ENCODE data around the gene CCNG1. TPM values are rescaled to one million over a fixed set of nuclear protein-coding genes. Genes with fewer than 3 reads are reported as not detected.
"Not testable (repeated sequence)": the region's sequence is repeated elsewhere in the genome, so short reads cannot be mapped to it uniquely, and the experiment has no call there.

Gene CCNG1
- polyA plus RNA-seq, 1 experiment = 74.2 TPM

DNA sequence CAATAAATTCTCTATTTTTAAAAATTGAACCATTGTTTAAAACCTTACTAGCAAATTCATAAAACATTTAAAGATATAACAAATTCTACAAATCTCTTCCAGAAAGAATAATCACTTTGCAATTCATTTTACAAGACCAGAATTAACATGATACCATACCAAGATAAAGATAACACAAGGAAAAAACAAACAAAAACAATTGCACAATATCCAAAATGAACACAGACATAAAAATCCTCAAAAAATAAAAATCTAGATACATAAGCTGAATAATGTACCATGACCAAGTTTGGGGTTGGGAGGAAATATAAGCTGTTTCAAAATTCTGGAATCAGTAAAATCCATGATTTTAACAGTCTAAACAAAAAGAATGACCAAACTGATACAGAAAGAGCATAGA, 11.1 kb downstream of the CCNG1 start:
- ChIA-PET POLR2A (no interaction called here), CTCF (no interaction called here)
- Histone ChIP-seq H3K4me3 (ENCODE audit: low read depth, low read length) (no peak overlapping the region), H3K36me3 (ENCODE audit: control insufficient read depth, insufficient read depth, low read length) (peaks cover 9% of the 10 kb centered on the region), H3K27me3 (ENCODE audit: control insufficient read depth, insufficient read depth, low read length) (no peaks in the 10 kb centered on the region)
- DNase-seq (ENCODE audit: low read depth) = no peak
- TF ChIP-seq, protein P1, sequence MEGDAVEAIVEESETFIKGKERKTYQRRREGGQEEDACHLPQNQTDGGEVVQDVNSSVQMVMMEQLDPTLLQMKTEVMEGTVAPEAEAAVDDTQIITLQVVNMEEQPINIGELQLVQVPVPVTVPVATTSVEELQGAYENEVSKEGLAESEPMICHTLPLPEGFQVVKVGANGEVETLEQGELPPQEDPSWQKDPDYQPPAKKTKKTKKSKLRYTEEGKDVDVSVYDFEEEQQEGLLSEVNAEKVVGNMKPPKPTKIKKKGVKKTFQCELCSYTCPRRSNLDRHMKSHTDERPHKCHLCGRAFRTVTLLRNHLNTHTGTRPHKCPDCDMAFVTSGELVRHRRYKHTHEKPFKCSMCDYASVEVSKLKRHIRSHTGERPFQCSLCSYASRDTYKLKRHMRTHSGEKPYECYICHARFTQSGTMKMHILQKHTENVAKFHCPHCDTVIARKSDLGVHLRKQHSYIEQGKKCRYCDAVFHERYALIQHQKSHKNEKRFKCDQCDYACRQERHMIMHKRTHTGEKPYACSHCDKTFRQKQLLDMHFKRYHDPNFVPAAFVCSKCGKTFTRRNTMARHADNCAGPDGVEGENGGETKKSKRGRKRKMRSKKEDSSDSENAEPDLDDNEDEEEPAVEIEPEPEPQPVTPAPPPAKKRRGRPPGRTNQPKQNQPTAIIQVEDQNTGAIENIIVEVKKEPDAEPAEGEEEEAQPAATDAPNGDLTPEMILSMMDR (IDR thresholded peaks at IDR 0.05; ENCODE audit: insufficient read depth, low read depth, low read length) = no peak

DNA sequence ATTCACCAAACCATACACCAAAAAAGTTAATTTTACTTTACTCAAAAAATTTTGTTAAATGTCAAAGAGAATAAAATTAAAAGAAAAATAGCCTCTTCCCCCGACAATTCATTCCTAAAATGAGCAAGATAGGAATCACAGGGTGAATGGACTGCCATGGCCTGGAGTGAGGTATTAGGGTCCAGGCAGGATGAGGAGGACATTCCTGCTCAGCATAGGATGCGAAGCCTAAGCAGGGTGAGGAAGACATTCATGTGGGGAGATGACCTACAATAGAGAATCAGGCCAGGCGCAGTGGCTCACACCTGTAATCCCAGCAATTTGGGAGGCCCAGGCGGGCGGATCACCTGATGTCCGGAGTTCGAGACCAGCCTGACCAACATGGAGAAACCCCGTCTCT, 14.1 kb downstream of the CCNG1 start:
- Histone ChIP-seq H3K27me3 (ENCODE audit: control insufficient read depth, insufficient read depth, low read length) (no peaks in the 10 kb centered on the region), H3K4me3 (ENCODE audit: low read depth, low read length) (no peak overlapping the region), H3K36me3 (ENCODE audit: control insufficient read depth, insufficient read depth, low read length) (peaks cover 4% of the 10 kb centered on the region)
- no peak for DNase-seq (ENCODE audit: low read depth)
- ChIA-PET POLR2A (no interaction called here), CTCF (no interaction called here)
- TF ChIP-seq, protein P1 (IDR thresholded peaks at IDR 0.05; ENCODE audit: insufficient read depth, low read depth, low read length) = no peak

DNA sequence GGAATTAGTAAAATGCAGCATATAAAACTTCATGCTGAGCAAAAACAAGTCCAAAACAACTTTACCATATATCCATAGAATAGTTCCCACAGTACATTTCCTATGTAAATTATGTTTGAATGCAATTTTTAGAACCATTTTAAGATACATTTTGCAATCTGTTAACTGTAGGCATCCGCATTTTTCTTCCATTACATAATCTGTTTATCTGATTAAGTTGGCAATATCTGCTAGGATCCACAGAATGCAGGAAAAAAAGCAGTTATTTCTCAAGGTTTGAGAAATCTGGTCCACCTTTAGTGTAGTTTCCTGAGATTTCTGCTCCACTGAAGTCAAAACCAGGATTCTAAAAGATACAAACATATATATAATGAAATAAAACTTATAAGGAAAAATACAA, 16.3 kb downstream of the CCNG1 start:
- ChIA-PET CTCF (no interaction called here), POLR2A (no interaction called here)
- no peak for DNase-seq (ENCODE audit: low read depth)
- no peak overlapping the region for H3K4me3 ChIP-seq (ENCODE audit: low read depth, low read length)
- no peaks in the 10 kb centered on the region; the same call in 1 of the 2 replicates for H3K36me3 ChIP-seq (ENCODE audit: control insufficient read depth, insufficient read depth, low read length)
- no peaks in the 10 kb centered on the region for H3K27me3 ChIP-seq (ENCODE audit: control insufficient read depth, insufficient read depth, low read length)
- TF ChIP-seq, protein P1 (IDR thresholded peaks at IDR 0.05; ENCODE audit: insufficient read depth, low read depth, low read length) = no peak

DNA sequence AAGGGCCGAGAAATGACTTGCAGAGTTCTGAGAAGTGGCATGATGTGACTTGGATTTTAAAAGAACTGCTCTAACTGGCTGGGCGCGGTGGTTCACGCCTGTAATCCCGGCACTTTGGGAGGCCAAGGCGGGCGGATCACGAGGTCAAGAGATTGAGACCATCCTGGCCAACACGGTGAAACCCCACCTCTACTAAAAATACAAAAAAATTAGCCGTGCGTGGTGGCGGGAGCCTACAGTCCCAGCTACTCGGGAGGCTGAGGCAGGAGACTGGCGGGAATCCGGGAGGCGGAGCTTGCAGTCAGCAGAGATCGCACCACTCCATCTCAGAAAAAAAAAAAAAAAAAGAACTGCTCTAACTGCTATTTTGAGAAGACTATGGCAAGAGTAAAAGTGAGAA, 18.0 kb downstream of the CCNG1 start:
- H3K27me3 ChIP-seq (ENCODE audit: control insufficient read depth, insufficient read depth, low read length); POLR2A ChIA-PET; H3K36me3 ChIP-seq (ENCODE audit: control insufficient read depth, insufficient read depth, low read length); CTCF ChIA-PET; DNase-seq (ENCODE audit: low read depth); H3K4me3 ChIP-seq (ENCODE audit: low read depth, low read length): not testable (repeated sequence)

DNA sequence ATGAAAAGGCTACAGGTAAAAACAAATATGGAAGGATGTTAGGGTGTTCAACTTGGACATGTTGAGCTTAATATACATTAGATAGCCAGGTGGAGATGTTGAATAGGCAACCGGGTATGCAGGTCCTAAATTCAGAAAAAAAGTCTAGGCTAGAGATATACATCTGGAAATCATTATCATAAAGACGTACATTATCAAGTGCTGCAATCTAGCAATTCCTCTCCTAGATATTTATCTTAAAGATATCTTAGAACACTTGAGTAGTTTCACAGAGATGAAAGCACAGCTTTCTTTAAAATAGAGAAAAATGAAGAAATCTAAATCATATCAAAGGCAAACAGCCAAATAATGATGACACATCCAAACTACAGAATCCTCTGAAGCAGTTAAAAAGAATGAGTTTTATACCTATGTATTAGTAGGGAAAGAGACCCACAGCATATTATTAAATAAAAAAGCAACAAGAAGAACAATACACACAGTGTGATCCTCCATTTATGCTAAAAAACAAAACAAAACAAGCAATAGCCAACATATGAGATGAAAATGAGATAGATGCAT, 18.7 kb downstream of the CCNG1 start:
- TF ChIP-seq, protein P1 (IDR thresholded peaks at IDR 0.05; ENCODE audit: insufficient read depth, low read depth, low read length) = no peak
- POLR2A ChIA-PET = no interaction called here

DNA sequence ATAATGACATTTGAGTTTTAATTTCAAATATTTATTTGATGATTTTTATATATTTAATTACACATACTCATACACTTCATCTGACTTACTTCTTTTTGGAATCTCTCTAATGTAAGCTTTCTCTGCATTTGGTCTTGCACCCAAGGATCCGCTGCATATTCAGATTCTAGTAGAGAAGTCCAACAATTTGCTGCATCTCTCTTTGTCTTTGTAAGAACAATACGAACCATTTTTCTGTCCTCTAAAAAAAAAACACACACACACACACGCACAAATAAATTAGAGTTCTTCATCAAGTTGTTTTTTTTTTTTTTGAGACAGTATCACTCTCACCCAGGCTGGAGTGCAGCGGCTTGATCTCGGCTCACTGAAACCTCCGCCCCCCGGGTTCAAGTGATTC, 19.4 kb downstream of the CCNG1 start:
- POLR2A ChIA-PET = no interaction called here
- TF ChIP-seq, protein P1 (IDR thresholded peaks at IDR 0.05; ENCODE audit: insufficient read depth, low read depth, low read length) = no peak
- Histone ChIP-seq H3K36me3 (ENCODE audit: control insufficient read depth, insufficient read depth, low read length) (no peaks in the 10 kb centered on the region), H3K4me3 (ENCODE audit: low read depth, low read length) (no peak overlapping the region), H3K27me3 (ENCODE audit: control insufficient read depth, insufficient read depth, low read length) (no peaks in the 10 kb centered on the region)
- CTCF ChIA-PET = no interaction called here
- no peak for DNase-seq (ENCODE audit: low read depth)

More for the DNA sequence above, 18.7 kb downstream of the CCNG1 start:
- Histone ChIP-seq H3K27me3 (ENCODE audit: control insufficient read depth, insufficient read depth, low read length) (no peaks in the 10 kb centered on the region), H3K36me3 (ENCODE audit: control insufficient read depth, insufficient read depth, low read length) (no peaks in the 10 kb centered on the region), H3K4me3 (ENCODE audit: low read depth, low read length) (no peak overlapping the region)
- no peak for DNase-seq (ENCODE audit: low read depth)
- CTCF ChIA-PET = no interaction called here
